HG03469 (cell line): ENCODE results near the gene PDXK.
"Not testable (repeated sequence)": the region's sequence is repeated elsewhere in the genome, so short reads cannot be mapped to it uniquely, and the experiment has no call there.

ENCODE experiments used
- ATAC-seq: cut with Tn5 transposase; IDR thresholded peaks from one replicate; pipeline ENCODE4 v1.9.1; 2021; ENCODE audit warnings: mild to moderate bottlenecking, moderate library complexity, moderate number of reproducible peaks; ENCODE audit not compliant: unreplicated experiment

The PDXK gene

DNA sequence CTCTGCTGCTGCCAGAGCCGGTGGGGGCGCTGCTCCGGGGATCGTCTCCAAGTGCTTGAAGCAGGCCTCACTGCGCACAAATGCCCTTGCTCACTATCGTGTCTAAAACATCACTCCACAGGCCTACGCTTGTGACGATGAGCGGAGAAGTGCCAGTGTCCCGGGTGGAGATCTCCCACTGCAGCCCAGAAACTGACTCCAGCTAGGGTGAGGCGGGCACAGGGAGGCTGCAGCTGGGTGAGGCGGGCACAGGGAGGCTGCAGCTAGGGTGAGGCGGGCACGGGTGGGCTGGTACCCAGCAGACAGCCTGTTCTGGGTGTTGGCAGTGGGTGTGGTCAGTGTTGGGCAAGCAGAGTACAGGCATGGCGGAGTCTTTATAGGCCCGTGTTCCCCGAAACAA, 22.7 kb upstream of the PDXK start:
- no peak for ATAC-seq

- ATAC-seq, result no peak
These were observed 20.9 kb upstream of the PDXK start for GRCh38 chr21:43697758-43698643.

GRCh38 chr21:43699492-43699777, 19.5 kb upstream of the PDXK start:
- ATAC-seq, result not testable (repeated sequence)

DNA sequence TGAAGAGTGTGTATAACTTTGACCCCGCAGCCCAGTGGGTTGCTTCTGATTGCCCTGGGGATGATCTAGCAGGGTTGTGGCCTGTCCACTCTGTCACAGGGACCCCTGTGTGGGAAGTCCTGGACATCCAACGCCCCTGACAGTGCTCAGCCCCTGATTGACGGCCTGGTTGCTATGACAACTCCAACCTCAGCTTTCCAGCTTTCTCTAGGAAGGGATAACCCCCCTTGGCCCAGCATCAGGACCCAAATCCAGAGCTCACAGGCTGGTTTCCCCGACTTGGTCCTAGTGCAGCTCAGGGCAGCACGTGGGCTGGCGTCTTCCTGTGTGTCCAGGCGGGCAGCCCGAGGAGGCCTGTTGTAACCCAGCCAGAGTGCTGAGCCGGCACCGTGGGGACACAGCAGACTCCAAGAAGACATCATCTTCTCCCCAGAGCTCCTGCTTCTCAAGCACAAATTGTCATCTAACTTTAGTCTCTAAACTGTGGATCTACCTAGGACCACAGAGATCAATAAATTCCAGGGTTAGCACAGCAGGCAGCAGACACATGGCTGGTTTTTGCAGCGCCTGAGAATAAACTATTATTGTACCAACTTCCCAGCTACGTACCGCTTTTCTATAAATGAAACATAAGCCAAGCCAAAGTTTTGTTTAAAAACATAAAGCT, 18.9 kb upstream of the PDXK start:
- ATAC-seq, result no peak

DNA sequence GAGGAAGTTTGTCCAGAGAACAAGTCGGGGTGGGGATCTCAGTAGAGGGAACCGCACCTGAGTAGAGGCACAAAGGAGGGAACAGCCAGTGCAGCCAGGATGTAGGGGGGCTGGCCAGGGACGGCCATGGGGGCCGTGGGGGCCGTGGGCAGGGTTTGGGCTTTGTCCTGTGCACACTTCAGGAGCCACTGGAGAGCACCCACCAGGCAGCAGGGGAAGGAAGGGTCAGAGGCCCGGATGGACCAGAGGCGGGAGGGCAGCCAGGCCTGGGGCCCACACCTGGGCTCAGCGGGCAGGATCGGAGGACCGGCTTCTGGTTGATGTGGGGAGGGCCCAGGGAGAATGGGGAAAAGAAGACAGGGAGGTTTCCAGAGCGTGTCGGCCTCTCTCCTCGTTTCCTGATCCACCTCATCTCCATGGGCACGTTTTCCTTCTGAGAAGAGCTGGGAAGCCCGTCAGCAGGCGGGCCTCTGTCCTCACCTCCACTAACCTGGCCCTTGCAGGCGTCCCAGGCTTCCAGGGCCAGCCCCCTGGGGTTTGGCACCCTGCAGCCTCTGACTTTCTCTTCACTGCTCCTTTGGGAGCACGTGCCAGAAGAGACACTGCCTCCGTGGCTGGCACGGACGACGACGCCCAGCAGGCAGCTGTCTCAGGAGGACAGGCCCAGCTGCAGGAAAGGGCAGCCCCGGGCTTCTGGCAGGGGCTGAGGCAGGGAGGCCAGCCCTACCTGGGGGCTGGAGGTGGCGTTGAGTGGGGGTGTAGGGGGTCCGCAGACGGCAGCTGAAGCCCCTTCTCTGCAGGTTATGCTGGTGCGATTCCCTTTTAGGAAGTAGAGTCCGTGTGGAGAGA, 16.8 kb upstream of the PDXK start:
- no peak for ATAC-seq

GRCh38 chr21:43702785-43703034, 16.2 kb upstream of the PDXK start:
- no peak for ATAC-seq

- ATAC-seq, result no peak
These were observed 15.7 kb upstream of the PDXK start for GRCh38 chr21:43703035-43703880.

DNA sequence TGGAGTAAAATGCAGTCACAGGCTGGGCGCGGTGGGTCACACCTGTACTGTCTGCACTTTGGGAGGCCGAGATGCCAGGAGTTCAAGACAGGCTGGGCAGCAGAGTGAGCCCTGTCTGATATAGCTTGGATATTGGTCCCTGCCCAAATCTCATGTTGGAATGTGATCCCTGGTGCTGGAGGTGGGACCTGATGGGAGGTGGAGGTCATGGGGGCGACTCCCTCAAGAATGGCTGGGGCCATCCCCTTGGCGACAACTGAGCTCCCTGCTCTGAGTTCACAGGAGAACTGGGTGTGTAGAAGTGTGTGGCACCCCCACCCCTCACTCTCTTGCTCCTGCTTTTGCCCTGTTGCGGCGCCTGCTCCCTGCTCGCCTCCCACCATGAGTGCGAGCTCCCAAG, 11.5 kb upstream of the PDXK start:
- ATAC-seq, result no peak

GRCh38 chr21:43708745-43709381, 10.1 kb upstream of the PDXK start:
- no peak for ATAC-seq

GRCh38 chr21:43712268-43712942, 6.5 kb upstream of the PDXK start:
- no peak for ATAC-seq

DNA sequence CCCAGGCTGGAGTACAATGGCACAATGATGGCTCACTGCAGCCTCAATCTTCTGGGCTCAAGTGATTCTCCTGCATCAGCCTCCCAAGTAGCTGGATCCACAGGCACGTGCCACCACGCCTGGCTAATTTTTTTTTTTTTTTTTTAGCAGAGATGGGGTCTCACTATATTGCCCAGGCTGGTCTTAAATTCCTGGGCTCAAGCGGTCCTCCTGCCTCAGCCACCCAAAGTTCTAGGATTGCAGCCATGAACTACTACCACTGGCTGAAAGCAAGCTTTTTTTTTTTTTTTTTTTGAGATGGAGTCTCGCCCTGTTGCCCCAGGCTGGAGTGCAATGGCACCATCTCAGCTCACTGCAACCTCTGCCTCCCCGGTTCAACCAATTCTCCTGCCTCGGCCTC, 5.8 kb upstream of the PDXK start:
- not testable (repeated sequence) for ATAC-seq

DNA sequence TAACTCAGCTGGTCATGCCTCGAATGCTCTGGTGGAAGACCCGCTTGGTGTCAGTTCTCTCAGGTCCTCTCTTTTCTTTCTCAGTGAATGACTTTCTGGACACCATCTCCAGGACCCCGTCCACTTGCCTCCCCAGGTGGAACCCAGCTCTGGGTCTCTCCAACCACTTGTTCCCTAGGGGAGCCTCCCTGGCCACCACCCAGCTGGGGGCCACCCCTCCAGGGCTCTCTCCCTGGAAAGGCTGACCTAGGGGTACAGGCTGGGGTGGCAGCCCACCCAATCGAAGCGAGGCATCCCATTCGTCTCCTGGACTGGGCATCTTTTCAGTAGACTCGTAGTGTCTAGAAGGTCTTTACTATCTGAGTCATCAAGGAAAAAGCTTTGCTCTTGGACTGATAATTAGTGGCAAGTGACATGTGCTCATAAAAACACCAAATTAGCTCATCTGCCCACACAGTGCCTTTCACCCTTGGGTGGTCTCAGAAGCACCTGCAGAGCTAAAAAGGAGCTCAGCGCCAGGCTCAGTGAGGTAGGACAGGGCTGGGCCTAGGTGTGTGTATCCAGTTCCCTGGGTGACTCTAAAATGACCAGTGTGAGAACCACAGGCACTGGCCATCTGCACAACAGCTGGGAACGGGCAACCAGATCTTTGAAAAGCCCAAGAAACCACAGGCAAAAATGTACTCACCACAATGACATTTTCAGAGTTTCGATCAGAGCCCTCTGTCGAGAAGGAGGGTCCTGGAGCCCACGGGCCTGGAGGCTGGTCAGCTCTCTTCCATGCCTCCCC, 2.4 kb upstream of the PDXK start:
- ATAC-seq, result no peak

DNA sequence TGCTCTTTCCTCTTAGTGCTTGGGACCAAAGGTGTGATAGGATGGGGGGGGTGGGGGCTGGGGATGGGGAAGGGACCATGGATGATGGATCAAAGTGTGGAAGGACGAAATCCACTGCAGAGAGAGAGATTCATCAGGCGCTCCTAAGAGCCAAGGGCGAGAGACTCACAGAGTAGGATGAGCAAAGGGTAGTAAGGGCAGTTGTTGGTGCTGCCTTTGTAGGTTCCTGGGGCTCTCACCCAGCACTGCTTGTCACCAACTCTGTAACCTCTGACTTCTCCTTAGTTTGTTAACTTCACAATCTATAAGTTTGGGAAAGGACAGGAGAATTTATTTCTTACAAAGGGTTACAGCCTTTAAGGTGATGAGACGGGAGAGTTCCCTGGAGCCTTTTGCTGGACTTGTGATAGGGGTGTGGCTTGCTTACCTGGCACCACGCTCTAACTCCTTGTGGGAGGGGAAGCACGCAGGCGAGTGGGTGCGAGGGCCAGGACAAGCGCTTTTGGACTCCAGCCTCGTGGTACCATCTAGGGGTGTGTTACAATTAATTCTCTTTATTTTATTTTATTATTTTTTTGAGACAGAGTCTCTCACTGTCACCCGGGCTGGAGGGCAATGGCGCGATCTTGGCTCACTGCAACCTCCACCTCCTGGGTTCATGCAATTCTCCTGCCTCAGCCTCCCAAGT, 1.6 kb upstream of the PDXK start:
- ATAC-seq, result no peak

- ATAC-seq, result no peak
These were observed 710 bp upstream of the PDXK start for GRCh38 chr21:43717967-43718871.

DNA sequence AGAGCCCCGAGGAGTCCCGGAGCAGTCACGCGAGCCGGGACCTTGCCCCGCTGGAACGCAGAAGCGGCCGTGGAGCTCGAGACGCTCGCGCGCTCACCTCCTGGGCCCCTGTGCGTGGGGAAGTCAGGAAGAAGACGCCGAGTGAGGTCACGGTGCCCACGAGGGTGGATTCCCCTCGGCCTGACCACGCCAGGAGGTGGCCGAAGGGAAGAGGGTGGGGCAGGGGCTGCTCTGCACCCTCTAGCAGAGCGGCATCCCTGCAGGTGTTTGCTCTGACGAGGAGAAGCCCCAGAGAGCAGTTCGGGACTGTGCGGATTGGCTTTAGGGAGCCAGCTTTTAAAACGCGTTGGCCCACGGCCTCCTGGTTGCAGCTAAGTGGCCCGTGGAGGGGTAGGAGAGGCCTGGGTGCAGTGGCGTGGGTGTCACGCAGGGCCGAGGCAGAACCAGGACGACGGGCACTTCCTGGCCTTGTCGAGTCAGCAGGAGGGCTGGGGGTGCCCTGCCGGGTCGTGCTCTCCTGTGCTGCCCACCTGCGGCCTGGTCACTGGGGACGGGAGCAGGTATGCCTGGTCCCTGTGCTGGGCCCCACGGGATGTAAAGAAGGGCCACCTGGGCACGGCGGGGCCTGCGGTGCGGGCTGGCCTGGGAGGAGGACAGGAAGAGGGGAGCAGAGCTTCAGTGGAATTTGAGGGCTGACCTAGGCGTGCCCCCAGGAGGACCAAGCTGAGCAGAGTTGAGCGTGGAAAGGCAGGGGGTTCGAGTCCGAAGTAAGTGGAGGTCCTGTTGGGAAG, 1.0 kb downstream of the PDXK start:
- no peak for ATAC-seq

DNA sequence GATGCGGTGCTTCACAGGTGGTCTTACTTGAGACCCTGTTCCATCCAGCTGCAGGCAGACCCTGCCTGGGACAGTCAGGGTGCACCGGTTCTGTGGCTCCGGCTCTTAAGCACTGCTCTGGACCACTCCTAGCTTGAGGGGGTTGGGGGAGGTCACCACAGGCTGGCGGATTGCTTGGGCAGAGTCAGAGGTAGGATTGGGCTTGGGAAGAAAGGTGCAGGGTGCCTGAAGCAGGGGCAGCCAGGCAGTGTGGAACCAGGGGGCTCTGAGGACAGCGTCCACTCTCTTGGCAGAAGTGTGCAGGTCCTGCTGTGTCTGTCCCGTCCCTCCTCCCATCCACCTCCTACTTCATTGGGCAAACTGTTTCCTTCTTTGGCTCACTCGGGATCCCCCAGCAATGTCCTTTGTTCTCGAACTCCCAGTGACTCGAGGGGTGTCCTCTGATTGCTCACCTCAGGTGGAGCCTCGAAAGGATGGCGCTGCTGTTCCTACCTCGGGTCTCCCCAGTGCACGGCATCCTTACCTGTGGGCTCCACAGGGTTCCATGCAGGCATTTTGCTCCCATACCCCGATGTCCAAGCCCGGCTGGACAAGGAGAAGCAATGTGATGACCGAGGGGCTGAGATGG, 1.7 kb downstream of the PDXK start:
- no peak for ATAC-seq
